GM21723 (cell line): ENCODE data around the gene ARHGAP44.

Experiments
- ATAC-seq: cut with Tn5 transposase; IDR thresholded peaks from one replicate; pipeline ENCODE4 v1.9.1; 2021; ENCODE audit warnings: mild to moderate bottlenecking, moderate library complexity; ENCODE audit not compliant: unreplicated experiment

Gene ARHGAP44

GRCh38 chr17:12896180-12896785 is 107.0 kb downstream of the ARHGAP44 start:
- no peak for ATAC-seq

- no peak for ATAC-seq
These were observed 108.8 kb downstream of the ARHGAP44 start for GRCh38 chr17:12898110-12898509.

GRCh38 chr17:12899604-12900003 is 110.3 kb downstream of the ARHGAP44 start:
- no peak for ATAC-seq

GRCh38 chr17:12900474-12900873 is 111.2 kb downstream of the ARHGAP44 start:
- no peak for ATAC-seq

GRCh38 chr17:12902046-12902445 is 112.7 kb downstream of the ARHGAP44 start:
- ATAC-seq: no peak

- ATAC-seq: no peak
These were observed 118.2 kb downstream of the ARHGAP44 start for GRCh38 chr17:12907477-12907876.

GRCh38 chr17:12909046-12909445 is 119.7 kb downstream of the ARHGAP44 start:
- no peak for ATAC-seq

- ATAC-seq: no peak
These were observed 120.2 kb downstream of the ARHGAP44 start for GRCh38 chr17:12909511-12909910.

GRCh38 chr17:12911239-12911638 is 121.9 kb downstream of the ARHGAP44 start:
- no peak for ATAC-seq

GRCh38 chr17:12917399-12917798 is 128.1 kb downstream of the ARHGAP44 start:
- ATAC-seq: no peak

- no peak for ATAC-seq
These were observed 128.8 kb downstream of the ARHGAP44 start for GRCh38 chr17:12918142-12918541.

- ATAC-seq: no peak
These were observed 132.8 kb downstream of the ARHGAP44 start for GRCh38 chr17:12922120-12922519.

- no peak for ATAC-seq
These were observed 135.3 kb downstream of the ARHGAP44 start for GRCh38 chr17:12924614-12925013.

- no peak for ATAC-seq
These were observed 137.7 kb downstream of the ARHGAP44 start for GRCh38 chr17:12927001-12927400.

GRCh38 chr17:12927541-12928425 is 138.5 kb downstream of the ARHGAP44 start:
- no peak for ATAC-seq

GRCh38 chr17:12928736-12929135 is 139.4 kb downstream of the ARHGAP44 start:
- no peak for ATAC-seq

- no peak for ATAC-seq
These were observed 147.2 kb downstream of the ARHGAP44 start for GRCh38 chr17:12936501-12936900.

- no peak for ATAC-seq
These were observed 151.4 kb downstream of the ARHGAP44 start for GRCh38 chr17:12940699-12941098.

GRCh38 chr17:12947047-12947446 is 157.7 kb downstream of the ARHGAP44 start:
- no peak for ATAC-seq

GRCh38 chr17:12952012-12952411 is 162.7 kb downstream of the ARHGAP44 start:
- no peak for ATAC-seq

GRCh38 chr17:12953156-12953555 is 163.9 kb downstream of the ARHGAP44 start:
- ATAC-seq: no peak

- ATAC-seq: no peak
These were observed 166.2 kb downstream of the ARHGAP44 start for GRCh38 chr17:12955521-12955920.
